ENCODE measurements around the gene ADAM12. TPM values are rescaled to one million over a fixed set of nuclear protein-coding genes. Genes with fewer than 3 reads are reported as not detected.

The ADAM12 gene
- total RNA-seq, 1 experiment from 2014 or later: 0.24 TPM

- no CpG with 5 or more reads among the region's 5 CpGs for WGBS (ENCODE audit: extremely low coverage, insufficient read length, low lambda C conversion rate)
- Histone ChIP-seq H3K9me3 (ENCODE audit: control insufficient read depth, low read depth, low read length) (no peaks in the 10 kb centered on the region), H3K79me2 (ENCODE audit: insufficient read depth, low read length) (no peaks in the 10 kb centered on the region), H4K20me1 (ENCODE audit: control insufficient read depth, insufficient read depth, insufficient read length) (no peaks in the 10 kb centered on the region), H4K5ac (ENCODE audit: insufficient read length, low read depth, low read length) (no peak overlapping the region), H3K23me2 (ENCODE audit: insufficient read length, low read depth, low read length, poor library complexity, severe bottlenecking) (no peaks in the 10 kb centered on the region), H3K4me2 (ENCODE audit: insufficient read depth, insufficient read length, low read length) (no peak overlapping the region), H2BK120ac (ENCODE audit: low read depth, low read length, poor library complexity, severe bottlenecking) (no peak overlapping the region), H3K79me1 (ENCODE audit: insufficient read depth, low read depth, low read length, poor library complexity, severe bottlenecking) (no peaks in the 10 kb centered on the region), H2AFZ (ENCODE audit: low read length) (no peak overlapping the region), H2BK20ac (ENCODE audit: low read depth, low read length, poor library complexity, severe bottlenecking) (no peak overlapping the region), H3T11ph (ENCODE audit: low read length) (no peak overlapping the region), H3K18ac (ENCODE audit: insufficient read length, low read depth, low read length) (no peak overlapping the region), H3K14ac (ENCODE audit: insufficient read depth, low read length) (no peak overlapping the region), H3K56ac (ENCODE audit: insufficient read length, low read depth, low read length) (no peak overlapping the region), H2BK5ac (ENCODE audit: insufficient read length, low read length) (no peak overlapping the region), H3K27me3 (ENCODE audit: insufficient read depth, low read length) (no peaks in the 10 kb centered on the region; the same call in 1 of the 2 replicates), H2BK12ac (ENCODE audit: insufficient read length, low read depth, low read length) (no peak overlapping the region), H3K27ac (ENCODE audit: insufficient read length, low read depth, low read length) (no peak overlapping the region), H2AK5ac (ENCODE audit: insufficient read length, low read length) (no peak overlapping the region), H2BK15ac (ENCODE audit: low read depth, low read length) (no peak overlapping the region), H3K23ac (ENCODE audit: insufficient read length, low read depth, low read length) (no peak overlapping the region), H4K91ac (ENCODE audit: insufficient read length, low read depth, low read length) (no peak overlapping the region), H3K9ac (ENCODE audit: extremely low read depth, insufficient read length, low read length) (no peak overlapping the region), H3K4ac (ENCODE audit: low read depth, low read length) (no peak overlapping the region), H3K4me1 (ENCODE audit: insufficient read depth, low read length) (no peaks in the 10 kb centered on the region), H4K8ac (replicated peaks; ENCODE audit: insufficient read length, low read depth, low read length) (no peak overlapping the region)
- TF ChIP-seq CTCF (conservative IDR thresholded peaks at IDR 0.05): no peak
- H3K27me3 Mint-ChIP-seq (ENCODE audit: low read depth): peaks cover 4% of the 10 kb centered on the region
- no peaks in the 10 kb centered on the region; a peak in 1 of 7 replicates for H3K36me3 Mint-ChIP-seq (ENCODE audit: insufficient read depth in 1 of 3, low read depth in 3 of 3)
- H3K27ac Mint-ChIP-seq: no peak overlapping the region
- peaks cover 4% of the 10 kb centered on the region in 2 experiments; a peak in 2 of 5 replicates for H3K9me3 Mint-ChIP-seq
- H3K4me3 Mint-ChIP-seq: no peak overlapping the region
- DNase-seq: no peak
- H3K4me1 Mint-ChIP-seq: no peaks in the 10 kb centered on the region
Observed at GRCh38 chr10:126021833-126022500, 366.3 kb downstream of the ADAM12 start.

All from H9 (cell line).